ENCODE results near the gene CEP128. TPM values are rescaled to one million over a fixed set of nuclear protein-coding genes. Genes with fewer than 3 reads are reported as not detected.

The CEP128 gene
- total RNA-seq, 6 experiments from 2014 or later, result 4.8 to 10.3 (median 8.8) TPM

- Mint-ChIP-seq H3K27ac (no peak overlapping the region), H3K4me1 (ENCODE audit: low read depth) (peaks cover 15% of the 10 kb centered on the region), H3K27me3 (ENCODE audit: insufficient read depth) (no peaks in the 10 kb centered on the region), H3K36me3 (ENCODE audit: low read depth) (peaks cover under 1% of the 10 kb centered on the region; the same call in 1 of the 2 replicates), H3K9me3 (no peaks in the 10 kb centered on the region), H3K4me3 (no peak overlapping the region)
- TF ChIP-seq, protein P1, sequence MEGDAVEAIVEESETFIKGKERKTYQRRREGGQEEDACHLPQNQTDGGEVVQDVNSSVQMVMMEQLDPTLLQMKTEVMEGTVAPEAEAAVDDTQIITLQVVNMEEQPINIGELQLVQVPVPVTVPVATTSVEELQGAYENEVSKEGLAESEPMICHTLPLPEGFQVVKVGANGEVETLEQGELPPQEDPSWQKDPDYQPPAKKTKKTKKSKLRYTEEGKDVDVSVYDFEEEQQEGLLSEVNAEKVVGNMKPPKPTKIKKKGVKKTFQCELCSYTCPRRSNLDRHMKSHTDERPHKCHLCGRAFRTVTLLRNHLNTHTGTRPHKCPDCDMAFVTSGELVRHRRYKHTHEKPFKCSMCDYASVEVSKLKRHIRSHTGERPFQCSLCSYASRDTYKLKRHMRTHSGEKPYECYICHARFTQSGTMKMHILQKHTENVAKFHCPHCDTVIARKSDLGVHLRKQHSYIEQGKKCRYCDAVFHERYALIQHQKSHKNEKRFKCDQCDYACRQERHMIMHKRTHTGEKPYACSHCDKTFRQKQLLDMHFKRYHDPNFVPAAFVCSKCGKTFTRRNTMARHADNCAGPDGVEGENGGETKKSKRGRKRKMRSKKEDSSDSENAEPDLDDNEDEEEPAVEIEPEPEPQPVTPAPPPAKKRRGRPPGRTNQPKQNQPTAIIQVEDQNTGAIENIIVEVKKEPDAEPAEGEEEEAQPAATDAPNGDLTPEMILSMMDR (IDR thresholded peaks at IDR 0.05), result no peak
- no peak for DNase-seq
Measured at GRCh38 chr14:80658733-80659132, 282.8 kb downstream of the CEP128 start.

- no peak overlapping the region for H3K4me3 Mint-ChIP-seq
- no peak overlapping the region for H3K27ac Mint-ChIP-seq
- H3K36me3 Mint-ChIP-seq (ENCODE audit: low read depth), result peaks cover 6% of the 10 kb centered on the region
- TF ChIP-seq, protein P1 (IDR thresholded peaks at IDR 0.05), result no peak
- peaks cover 11% of the 10 kb centered on the region; the same call in 1 of the 2 replicates for H3K4me1 Mint-ChIP-seq (ENCODE audit: low read depth)
- no peak for DNase-seq
- H3K9me3 Mint-ChIP-seq, result no peaks in the 10 kb centered on the region
- H3K27me3 Mint-ChIP-seq (ENCODE audit: insufficient read depth), result no peaks in the 10 kb centered on the region
Measured at GRCh38 chr14:80658155-80658554, 283.4 kb downstream of the CEP128 start.

DNA sequence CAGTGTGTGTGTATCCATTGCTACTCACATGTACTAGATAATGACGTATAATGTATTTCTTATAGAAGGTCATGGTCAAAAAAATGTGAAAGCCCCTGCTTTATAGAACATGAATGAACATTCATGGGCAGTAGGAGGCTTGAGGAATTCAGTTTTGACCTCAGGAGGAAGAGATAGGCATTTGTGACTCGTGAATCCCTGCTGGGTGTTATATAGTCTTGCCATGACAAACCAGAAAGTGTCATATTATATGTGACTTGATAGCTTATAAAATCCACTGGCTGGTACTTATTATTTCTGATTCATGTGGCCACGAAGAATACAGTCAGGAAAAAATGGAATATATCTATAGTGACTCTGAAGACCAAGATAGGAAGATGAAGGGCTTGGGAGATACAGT is 287.6 kb downstream of the CEP128 start:
- Mint-ChIP-seq H3K9me3 (peaks cover 14% of the 10 kb centered on the region), H3K36me3 (ENCODE audit: low read depth) (peaks cover 34% of the 10 kb centered on the region), H3K27me3 (ENCODE audit: insufficient read depth) (no peaks in the 10 kb centered on the region), H3K27ac (no peak overlapping the region), H3K4me3 (no peak overlapping the region), H3K4me1 (ENCODE audit: low read depth) (peaks cover 11% of the 10 kb centered on the region; the same call in 1 of the 2 replicates)
- TF ChIP-seq, protein P1 (IDR thresholded peaks at IDR 0.05), result no peak
- DNase-seq, result no peak

GRCh38 chr14:80645667-80646413 is 295.7 kb downstream of the CEP128 start:
- no peaks in the 10 kb centered on the region for H3K9me3 Mint-ChIP-seq
- peak overlapping the region; percentile 7; the same call in 1 of the 2 replicates for H3K27ac Mint-ChIP-seq
- H3K4me1 Mint-ChIP-seq (ENCODE audit: low read depth), result peaks cover 19% of the 10 kb centered on the region
- no peak for DNase-seq
- no peak overlapping the region for H3K4me3 Mint-ChIP-seq
- TF ChIP-seq, protein P1 (IDR thresholded peaks at IDR 0.05), result no peak
- peaks cover 20% of the 10 kb centered on the region for H3K36me3 Mint-ChIP-seq (ENCODE audit: low read depth)
- no peaks in the 10 kb centered on the region; the same call in 1 of the 2 replicates for H3K27me3 Mint-ChIP-seq (ENCODE audit: insufficient read depth)

DNA sequence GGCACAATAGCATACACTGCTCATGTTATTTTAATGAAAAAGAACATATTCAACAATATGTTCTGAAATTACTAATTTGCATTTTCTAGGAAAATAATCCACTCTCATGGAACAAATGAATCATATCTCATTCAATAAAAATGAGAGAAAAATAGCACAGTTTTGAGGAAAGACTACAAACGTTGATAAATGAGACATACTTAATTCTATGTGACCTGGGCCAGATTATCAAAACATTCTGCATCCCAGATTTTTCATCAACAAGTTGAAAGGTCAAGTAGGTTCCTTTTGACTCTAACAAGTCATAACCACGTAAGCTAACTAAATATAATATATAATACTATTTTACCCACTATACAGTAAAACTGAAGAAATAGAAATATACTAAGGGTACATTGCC is 296.7 kb downstream of the CEP128 start:
- Mint-ChIP-seq H3K4me1 (ENCODE audit: low read depth) (peaks cover 29% of the 10 kb centered on the region), H3K27ac (no peak overlapping the region), H3K27me3 (ENCODE audit: insufficient read depth) (no peaks in the 10 kb centered on the region; the same call in 1 of the 2 replicates), H3K9me3 (no peaks in the 10 kb centered on the region), H3K4me3 (no peak overlapping the region), H3K36me3 (ENCODE audit: low read depth) (peaks cover 15% of the 10 kb centered on the region)
- DNase-seq, result no peak
- TF ChIP-seq, protein P1 (IDR thresholded peaks at IDR 0.05), result no peak

All from HFFc6 (cell line).